ENCODE measurements around the gene MTMR10. TPM values are rescaled to one million over a fixed set of nuclear protein-coding genes. Genes with fewer than 3 reads are reported as not detected.

The MTMR10 gene
- total RNA-seq, 1 experiment from 2014 or later = 8.1 TPM

GRCh38 chr15:30956216-30957124 is 35.0 kb downstream of the MTMR10 start:
- DNase-seq (ENCODE audit: low spot score) = peak; percentile 11

GRCh38 chr15:30954674-30955073 is 36.8 kb downstream of the MTMR10 start:
- no peak for DNase-seq (ENCODE audit: low spot score)

- DNase-seq (ENCODE audit: low spot score) = peak; percentile 80
Measured at GRCh38 chr15:30953731-30954378, 37.6 kb downstream of the MTMR10 start.

GRCh38 chr15:30953183-30953582 is 38.2 kb downstream of the MTMR10 start:
- DNase-seq (ENCODE audit: low spot score) = no peak

- no peak for DNase-seq (ENCODE audit: low spot score)
Measured at GRCh38 chr15:30943654-30944335, 47.6 kb downstream of the MTMR10 start.

- no peak for DNase-seq (ENCODE audit: low spot score)
Measured at GRCh38 chr15:30941520-30941919, 49.9 kb downstream of the MTMR10 start.

- no peak for DNase-seq (ENCODE audit: low spot score)
Measured at GRCh38 chr15:30940359-30940758, 51.1 kb downstream of the MTMR10 start.

- DNase-seq (ENCODE audit: low spot score) = no peak
Measured at GRCh38 chr15:30939161-30939560, 52.3 kb downstream of the MTMR10 start.

GRCh38 chr15:30933293-30933692 is 58.1 kb downstream of the MTMR10 start:
- DNase-seq (ENCODE audit: low spot score) = no peak

- DNase-seq (ENCODE audit: low spot score) = no peak
Measured at GRCh38 chr15:30930422-30930821, 61.0 kb downstream of the MTMR10 start.

- DNase-seq (ENCODE audit: low spot score) = no peak
Measured at GRCh38 chr15:30929982-30930381, 61.4 kb downstream of the MTMR10 start.

- DNase-seq (ENCODE audit: low spot score) = no peak
Measured at GRCh38 chr15:30929064-30929669, 62.3 kb downstream of the MTMR10 start.

GRCh38 chr15:30928076-30928475 is 63.4 kb downstream of the MTMR10 start:
- DNase-seq (ENCODE audit: low spot score) = no peak

GRCh38 chr15:30927148-30927761 is 64.2 kb downstream of the MTMR10 start:
- DNase-seq (ENCODE audit: low spot score) = no peak

- no peak for DNase-seq (ENCODE audit: low spot score)
Measured at GRCh38 chr15:30926161-30926560, 65.3 kb downstream of the MTMR10 start.

GRCh38 chr15:30925686-30926085 is 65.7 kb downstream of the MTMR10 start:
- DNase-seq (ENCODE audit: low spot score) = no peak

GRCh38 chr15:30924353-30924752 is 67.1 kb downstream of the MTMR10 start:
- peak; percentile 42 for DNase-seq (ENCODE audit: low spot score)

- DNase-seq (ENCODE audit: low spot score) = no peak
Measured at GRCh38 chr15:30923429-30923828, 68.0 kb downstream of the MTMR10 start.

- no peak for DNase-seq (ENCODE audit: low spot score)
Measured at GRCh38 chr15:30922480-30923311, 68.7 kb downstream of the MTMR10 start.

- no peak for DNase-seq (ENCODE audit: low spot score)
Measured at GRCh38 chr15:30921781-30922479, 69.5 kb downstream of the MTMR10 start.
